GM19324 (cell line): Measurements from ENCODE around the gene IER5L.

ENCODE experiments used
- ATAC-seq: cut with Tn5 transposase; IDR thresholded peaks from one replicate; pipeline ENCODE4 v1.9.1; 2021; ENCODE audit warnings: mild to moderate bottlenecking, moderate library complexity; ENCODE audit not compliant: unreplicated experiment, low FRiP score

IER5L gene

GRCh38 chr9:129177791-129178567, at the start of gene IER5L:
IER5L (minus strand) TSS chr9:129178261; CDS start chr9:129178052, 209 bp downstream.
- peak; percentile 81 for ATAC-seq

DNA sequence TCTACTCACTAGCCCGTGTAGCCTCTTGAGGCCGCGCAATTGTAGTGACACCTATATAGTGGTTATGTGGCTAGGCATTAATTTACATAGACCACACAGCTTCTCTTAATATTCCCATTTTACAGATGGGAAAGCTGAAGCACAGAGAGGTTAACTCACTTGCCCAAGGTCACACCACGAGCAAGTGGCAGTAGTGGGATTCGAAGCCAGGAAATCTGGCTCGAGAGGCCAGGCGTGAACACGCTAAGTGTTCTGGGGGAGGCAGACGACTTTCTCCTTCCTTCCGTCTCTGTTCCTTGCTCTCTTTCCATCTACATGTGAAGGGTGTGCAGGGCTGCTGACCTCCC, 49.8 kb upstream of the IER5L start:
- no peak for ATAC-seq

GRCh38 chr9:129225815-129226214, 47.8 kb upstream of the IER5L start:
- no peak for ATAC-seq

GRCh38 chr9:129225490-129225778, 47.4 kb upstream of the IER5L start:
- ATAC-seq, result no peak

GRCh38 chr9:129224618-129225489, 46.8 kb upstream of the IER5L start:
- no peak for ATAC-seq

GRCh38 chr9:129223551-129224208, 45.6 kb upstream of the IER5L start:
- ATAC-seq, result no peak

DNA sequence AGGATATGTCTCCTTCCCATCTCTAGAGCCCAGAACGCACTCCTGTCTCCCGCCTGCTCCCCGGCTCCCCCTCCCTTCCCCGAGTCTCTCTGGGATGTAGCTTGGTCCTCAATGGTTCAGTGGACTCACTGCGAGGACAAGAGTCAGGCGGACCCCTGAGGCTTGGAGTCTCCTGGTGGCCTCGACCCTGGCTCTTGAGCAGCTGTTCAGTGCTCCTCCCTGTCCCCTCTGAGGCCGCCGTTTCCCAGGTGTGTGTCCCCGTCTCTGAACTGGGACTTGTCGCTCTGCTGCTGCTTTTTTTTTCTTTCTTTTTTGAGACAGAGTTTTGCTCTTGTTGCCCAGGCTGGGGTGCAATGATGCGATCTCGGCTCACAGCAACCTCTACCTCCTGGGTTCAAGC, 44.8 kb upstream of the IER5L start:
- no peak for ATAC-seq

DNA sequence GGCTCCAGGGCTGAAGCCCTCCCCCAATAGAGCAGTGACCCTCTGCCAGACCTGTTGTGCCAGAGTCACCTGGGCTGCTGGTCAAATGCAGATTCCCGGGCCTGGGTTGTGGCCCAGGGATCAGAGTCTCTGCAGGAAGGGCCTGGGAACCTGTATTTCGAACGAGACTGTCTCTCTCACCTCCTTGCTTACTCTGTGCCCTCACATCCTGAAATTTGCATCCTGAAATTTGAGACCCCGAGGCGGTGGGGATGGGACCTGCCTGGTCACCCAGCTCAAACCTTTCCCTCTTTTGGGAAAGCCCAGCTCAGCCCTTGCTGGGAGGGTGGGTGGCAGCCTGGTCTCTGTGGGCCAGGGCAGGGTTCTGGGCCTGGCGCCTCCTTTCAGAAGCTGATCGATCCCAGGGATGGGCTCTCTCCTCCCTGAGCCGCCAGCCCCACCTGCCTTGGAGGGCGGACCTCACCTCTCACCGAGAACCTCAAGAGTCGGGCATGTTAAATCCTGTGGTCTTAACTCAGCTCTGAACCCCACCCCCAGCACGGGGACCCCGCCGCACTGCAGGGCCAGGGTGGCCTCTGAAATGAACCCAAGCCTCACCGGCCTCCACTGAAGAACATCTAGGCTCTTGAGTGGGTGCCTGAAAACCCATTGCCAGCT, 44.0 kb upstream of the IER5L start:
- ATAC-seq, result no peak

- ATAC-seq, result no peak
Measured at GRCh38 chr9:129221233-129221632, 43.2 kb upstream of the IER5L start.

- ATAC-seq, result no peak
Measured at GRCh38 chr9:129220771-129221170, 42.7 kb upstream of the IER5L start.

DNA sequence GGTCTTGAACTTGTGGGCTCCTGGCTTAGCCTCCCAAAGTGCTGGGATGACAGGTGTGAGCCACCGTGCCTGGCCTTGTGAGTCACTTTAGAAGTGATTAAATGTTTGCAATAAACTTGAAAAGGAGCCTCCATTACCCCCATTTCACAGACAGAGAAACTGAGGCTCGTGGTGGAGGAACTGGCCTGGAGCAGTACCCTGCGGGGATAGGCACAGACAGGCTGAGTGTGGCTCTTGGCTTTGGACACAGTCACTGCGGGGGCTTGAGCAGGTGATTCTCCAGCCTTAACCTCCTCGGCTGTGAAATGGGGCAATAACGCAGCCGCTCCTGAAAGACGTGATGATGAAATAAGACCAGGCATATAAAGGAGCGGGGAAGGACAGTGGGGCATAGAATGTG, 40.9 kb upstream of the IER5L start:
- ATAC-seq, result no peak

DNA sequence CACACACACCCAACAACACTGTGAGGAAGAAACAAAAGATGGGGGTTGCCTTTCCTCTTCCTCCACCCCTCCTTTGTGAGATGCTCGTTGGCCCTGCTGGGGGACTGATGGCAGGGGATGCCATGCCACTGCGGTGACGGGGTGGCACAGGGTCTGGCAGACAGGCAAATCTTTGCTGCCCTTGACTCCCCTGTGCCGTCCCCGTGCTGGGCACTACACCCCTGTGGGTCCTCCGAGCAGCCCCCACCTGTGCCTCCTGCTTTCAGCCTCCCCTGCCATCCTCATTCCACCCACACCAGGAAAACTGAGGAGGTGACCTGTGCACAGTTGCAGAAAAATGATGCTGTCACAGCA, 40.2 kb upstream of the IER5L start:
- no peak for ATAC-seq

DNA sequence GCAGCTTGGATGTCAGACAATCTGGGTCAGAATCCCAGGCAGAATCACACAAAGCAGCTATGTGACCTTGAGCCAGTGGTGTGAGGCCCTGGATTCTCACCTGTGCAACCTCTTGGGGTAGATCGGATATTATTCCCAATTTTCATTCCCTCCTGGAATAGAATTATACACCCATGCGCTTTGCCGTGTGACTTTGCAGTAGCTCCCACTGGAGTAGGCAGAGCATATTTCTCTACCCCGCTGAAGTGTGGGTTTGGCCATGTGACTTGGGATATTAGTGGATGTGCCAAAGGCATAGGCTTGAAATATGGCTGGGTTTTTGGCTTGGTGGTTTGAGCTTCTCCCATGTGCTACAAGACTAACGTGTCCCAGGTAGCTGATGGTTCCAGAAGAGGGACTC, 35.5 kb upstream of the IER5L start:
- ATAC-seq, result no peak

GRCh38 chr9:129211686-129212085, 33.6 kb upstream of the IER5L start:
- no peak for ATAC-seq

DNA sequence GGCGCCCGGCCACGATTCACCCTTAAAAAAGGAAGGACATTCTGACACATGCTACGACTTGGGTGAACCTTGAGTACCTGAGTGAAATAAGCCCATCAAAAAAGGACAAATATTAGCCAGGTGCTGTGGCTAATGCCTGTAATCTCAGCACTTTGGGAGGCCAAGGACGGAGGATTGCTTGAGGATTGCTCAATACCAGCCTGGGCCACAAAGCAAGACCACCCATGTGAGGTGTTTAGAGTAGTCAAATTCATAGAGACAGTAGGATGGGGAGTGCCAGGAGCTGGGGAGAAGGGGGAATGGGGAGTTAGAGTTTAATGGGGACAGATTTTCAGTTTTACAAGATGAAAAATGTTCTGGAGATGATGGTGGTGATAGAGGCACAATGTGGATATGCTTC, 32.1 kb upstream of the IER5L start:
- ATAC-seq, result no peak

DNA sequence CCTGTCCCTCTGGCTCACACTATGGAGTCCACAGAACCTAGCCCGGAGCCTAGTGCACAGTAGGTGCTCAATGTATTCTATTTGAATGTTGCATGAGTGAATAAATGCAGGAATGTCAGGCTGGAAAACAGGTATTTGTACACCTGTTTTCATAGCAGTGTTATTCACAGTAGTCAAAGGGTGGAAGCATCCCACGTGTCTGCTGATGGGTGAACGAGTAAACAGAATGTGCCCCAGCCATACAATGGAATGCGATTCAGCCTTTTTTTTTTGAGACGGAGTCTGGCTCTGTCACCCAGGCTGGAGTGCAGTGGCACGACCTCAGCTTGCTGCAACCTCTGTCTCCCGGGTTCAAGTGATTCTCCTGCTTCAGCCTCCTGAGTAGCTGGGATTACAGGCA, 31.5 kb upstream of the IER5L start:
- ATAC-seq, result no peak

DNA sequence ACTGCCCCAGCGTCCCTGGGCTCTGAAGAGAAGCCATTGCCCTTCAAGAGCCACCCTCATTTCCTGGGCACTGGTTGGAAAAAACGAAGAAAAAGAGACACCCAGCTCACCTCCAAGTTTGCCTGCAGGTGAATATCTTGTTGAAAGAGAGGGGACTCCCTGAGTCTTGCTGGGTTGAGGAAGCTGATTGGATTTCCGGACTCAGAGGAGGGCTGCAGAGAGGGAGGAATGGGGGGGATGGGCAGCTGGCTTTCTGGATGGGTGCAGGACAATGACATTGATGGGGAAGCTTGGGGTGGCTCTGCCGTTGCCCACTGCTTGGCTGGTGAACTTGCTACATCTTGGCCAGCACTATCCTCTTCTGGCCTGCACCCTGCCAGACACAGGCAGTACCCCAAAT, 31.0 kb upstream of the IER5L start:
- ATAC-seq, result no peak

GRCh38 chr9:129208207-129209032, 30.4 kb upstream of the IER5L start:
- ATAC-seq, result no peak

DNA sequence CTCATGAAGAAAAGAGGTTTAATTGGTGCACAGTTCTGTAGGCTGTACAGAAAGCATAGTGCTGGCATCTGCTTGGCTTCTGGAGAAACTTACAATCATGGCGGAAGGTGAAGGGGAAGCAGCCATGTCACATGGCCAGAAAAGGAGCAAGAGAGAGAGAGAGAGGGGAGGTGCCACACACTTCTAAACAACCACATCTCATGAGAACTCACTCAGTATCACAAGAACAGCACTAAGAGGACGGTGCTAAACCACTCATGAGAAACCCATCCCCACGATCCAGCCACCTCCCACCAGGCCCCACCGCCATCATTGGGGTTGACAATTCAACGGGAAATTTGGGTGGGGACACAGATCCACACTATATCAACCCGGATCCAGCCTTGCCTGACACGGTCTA, 28.8 kb upstream of the IER5L start:
- no peak for ATAC-seq

DNA sequence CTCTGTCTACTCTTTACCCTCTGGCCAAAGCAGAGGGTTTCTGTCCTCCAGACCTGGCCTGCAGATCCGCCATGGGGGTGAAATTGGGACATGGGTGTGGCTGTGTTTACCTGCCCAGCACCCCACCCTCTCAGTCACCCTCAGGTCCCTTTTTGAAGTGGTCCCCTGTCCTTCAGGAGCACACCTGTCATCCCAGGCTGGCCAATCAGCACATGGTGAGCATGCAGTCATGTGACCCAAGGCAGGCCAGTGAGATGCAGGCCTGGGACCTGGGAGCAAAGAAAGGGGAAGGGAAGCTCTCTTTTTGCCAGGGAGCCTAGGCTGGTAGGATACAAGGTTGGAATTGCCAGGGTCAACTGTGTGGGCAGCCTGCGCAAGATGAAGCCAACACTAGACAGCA, 28.3 kb upstream of the IER5L start:
- no peak for ATAC-seq
